Cardiac muscle cell (in vitro differentiated cells and primary cell): ENCODE results near the gene RPP40. TPM values are rescaled to one million over a fixed set of nuclear protein-coding genes. Genes with fewer than 3 reads are reported as not detected.

ENCODE experiments used
- DNase-seq, 2 donors: peaks; one replicate each; pipeline versions ENCODE4 v3.0.0 to v3.0.0-alpha.2; 2010 to 2017; ENCODE audit warnings: low read depth in 1 of 2, low spot score in 1 of 2
- H3K27ac ChIP-seq: fragments of 200-600 bp; sonication (generic); 2 replicates; pipeline ENCODE4 v1.5.1; 2016
- H3K27me3 ChIP-seq: fragments of 200-600 bp; sonication (generic); 2 replicates; pipeline ENCODE4 v1.6.0; 2016; ENCODE audit warnings: control low read depth
- H3K36me3 ChIP-seq: fragments of 200-600 bp; sonication (generic); 2 replicates; pipeline ENCODE4 v1.5.1; 2016; ENCODE audit warnings: control low read depth
- H3K4me1 ChIP-seq: fragments of 200-600 bp; sonication (generic); 2 replicates; pipeline ENCODE4 v1.8.1; 2017; ENCODE audit warnings: low read depth, mild to moderate bottlenecking, mixed run types
- H3K4me3 ChIP-seq: fragments of 200-600 bp; sonication (generic); 2 replicates; pipeline ENCODE4 v1.5.1; 2016; ENCODE audit warnings: mild to moderate bottlenecking
- H3K9me3 ChIP-seq: fragments of 200-600 bp; sonication (generic); 2 replicates; pipeline ENCODE4 v1.5.1; 2017; ENCODE audit warnings: low read depth, mild to moderate bottlenecking, control low read depth
- polyA plus RNA-seq: library from polyadenylated mRNA; unstranded; fragments of >200 nt; fragmentation: Nextera tagmentation; extraction: Ambion mirVana; gene quantifications from 2 replicates; pipeline ENCODE4 v1.2.1, GENCODE V29; 2016
- total RNA-seq: library from RNA; depleted of rRNA; stranded (reverse); fragments of >200 nt; gene quantifications from 2 replicates; pipeline ENCODE4 v1.2.3, GENCODE V29; 2016
- TF ChIP-seq, protein P1 (sequence below): IDR thresholded peaks from 2 replicates; pipeline ENCODE4 v1.5.1; 2012; ENCODE audit warnings: low read depth, mild to moderate bottlenecking, low read length

RPP40 gene
- total and polyA plus RNA-seq, 2 experiments from 2014 or later: 2.7 to 13.7 TPM

DNA sequence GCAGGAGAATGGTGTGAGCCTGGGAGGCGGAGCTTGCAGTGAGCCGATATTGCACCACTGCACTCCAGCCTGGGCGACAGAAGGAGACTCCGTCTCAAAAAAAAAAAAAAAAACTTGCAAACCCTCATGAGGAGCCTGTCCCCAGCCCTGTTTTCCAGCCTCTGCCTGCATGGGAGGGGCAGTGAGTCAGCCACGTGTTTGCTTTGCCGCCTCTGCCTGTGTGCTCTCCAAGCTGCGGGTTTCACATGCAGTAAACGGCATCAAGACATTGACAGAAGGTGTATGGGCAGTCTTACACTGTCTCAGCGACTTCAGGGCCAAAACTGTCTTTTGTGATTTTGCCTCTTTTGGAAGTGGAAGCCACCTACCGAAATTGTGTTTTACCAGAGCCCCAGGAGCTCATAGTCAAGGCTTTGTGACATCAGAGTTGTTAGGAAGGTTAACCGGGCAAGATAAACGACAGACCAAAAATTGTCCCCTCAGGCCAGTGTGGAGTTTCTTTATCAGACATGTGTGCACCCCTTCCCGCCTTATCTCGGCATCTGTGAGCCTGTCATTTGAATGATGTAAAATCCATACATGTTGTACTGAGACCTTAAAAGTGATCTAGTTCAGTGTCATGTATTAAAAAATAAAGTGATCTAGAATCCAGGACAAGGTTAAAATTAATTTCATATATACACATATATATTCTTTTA, 52.9 kb downstream of the RPP40 start:
- H3K36me3 ChIP-seq: peaks cover 17% of the 10 kb centered on the region
- H3K4me1 ChIP-seq: no peaks in the 10 kb centered on the region
- H3K9me3 ChIP-seq: no peaks in the 10 kb centered on the region
- H3K27me3 ChIP-seq: no peaks in the 10 kb centered on the region
- H3K4me3 ChIP-seq: no peak overlapping the region
- no peak overlapping the region for H3K27ac ChIP-seq
- no peak for DNase-seq
- TF ChIP-seq, protein P1, sequence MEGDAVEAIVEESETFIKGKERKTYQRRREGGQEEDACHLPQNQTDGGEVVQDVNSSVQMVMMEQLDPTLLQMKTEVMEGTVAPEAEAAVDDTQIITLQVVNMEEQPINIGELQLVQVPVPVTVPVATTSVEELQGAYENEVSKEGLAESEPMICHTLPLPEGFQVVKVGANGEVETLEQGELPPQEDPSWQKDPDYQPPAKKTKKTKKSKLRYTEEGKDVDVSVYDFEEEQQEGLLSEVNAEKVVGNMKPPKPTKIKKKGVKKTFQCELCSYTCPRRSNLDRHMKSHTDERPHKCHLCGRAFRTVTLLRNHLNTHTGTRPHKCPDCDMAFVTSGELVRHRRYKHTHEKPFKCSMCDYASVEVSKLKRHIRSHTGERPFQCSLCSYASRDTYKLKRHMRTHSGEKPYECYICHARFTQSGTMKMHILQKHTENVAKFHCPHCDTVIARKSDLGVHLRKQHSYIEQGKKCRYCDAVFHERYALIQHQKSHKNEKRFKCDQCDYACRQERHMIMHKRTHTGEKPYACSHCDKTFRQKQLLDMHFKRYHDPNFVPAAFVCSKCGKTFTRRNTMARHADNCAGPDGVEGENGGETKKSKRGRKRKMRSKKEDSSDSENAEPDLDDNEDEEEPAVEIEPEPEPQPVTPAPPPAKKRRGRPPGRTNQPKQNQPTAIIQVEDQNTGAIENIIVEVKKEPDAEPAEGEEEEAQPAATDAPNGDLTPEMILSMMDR: no peak

DNA sequence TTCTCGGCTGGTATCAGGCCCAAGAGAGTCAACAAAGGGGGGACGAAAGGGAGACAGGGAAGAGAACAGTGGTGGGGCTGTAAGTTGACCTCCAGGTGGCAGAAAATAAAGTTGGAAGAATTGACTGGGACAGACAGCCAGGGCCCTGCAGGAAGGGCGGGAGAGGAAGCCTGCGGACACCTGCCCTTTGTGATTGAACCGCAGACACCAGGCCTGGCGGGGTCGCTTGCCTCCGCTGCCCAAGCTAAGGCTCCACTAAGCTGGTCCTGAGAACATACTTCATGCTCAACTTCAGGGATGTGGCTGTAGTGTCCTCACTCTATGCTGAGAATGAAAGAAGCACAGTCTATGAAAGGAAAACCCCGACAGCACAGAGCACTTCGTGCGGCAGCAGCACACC, 53.8 kb downstream of the RPP40 start:
- TF ChIP-seq, protein P1: no peak

DNA sequence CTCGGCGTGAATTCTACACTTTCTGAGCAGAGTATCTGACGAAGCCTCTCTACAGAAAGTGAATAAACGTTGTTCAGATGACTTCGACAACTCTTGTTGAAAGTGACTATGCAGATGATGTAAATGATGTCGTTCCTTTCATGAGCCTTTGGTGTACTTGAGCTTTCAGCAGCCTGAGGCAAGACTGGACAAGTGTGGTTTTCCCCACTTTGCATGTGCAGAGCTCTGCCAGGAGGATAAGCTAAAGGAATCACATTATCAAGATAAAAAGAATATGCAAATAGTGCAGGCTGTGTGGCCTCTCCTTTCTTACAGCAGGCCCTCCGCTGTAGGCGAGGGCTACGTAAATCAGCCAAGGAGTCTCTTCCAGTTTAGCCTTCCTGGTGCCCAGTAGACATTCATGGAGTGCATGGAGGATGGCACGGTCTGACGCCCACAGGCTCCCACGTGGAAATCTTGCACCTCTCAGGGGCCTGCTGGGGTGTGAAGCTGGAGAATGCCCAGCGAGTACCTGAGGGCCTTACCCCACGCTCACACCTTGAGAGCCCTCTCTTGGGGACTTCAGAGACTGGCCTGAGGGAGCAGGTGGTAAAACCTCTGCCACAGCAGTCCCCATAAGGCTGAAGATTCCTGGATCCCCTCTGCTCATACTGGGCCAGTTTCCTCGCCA, 54.9 kb downstream of the RPP40 start:
- H3K27ac ChIP-seq: peak overlapping the region; percentile 20
- no peaks in the 10 kb centered on the region for H3K27me3 ChIP-seq
- no peak overlapping the region for H3K4me3 ChIP-seq
- TF ChIP-seq, protein P1: no peak
- DNase-seq: peak in 1 of 2 donors; percentile 19
- no peaks in the 10 kb centered on the region for H3K4me1 ChIP-seq
- no peaks in the 10 kb centered on the region for H3K9me3 ChIP-seq
- H3K36me3 ChIP-seq: peaks cover 14% of the 10 kb centered on the region

More for the DNA sequence above, 53.8 kb downstream of the RPP40 start:
- H3K4me3 ChIP-seq: no peak overlapping the region
- peaks cover 21% of the 10 kb centered on the region for H3K36me3 ChIP-seq
- H3K9me3 ChIP-seq: no peaks in the 10 kb centered on the region
- H3K27me3 ChIP-seq: no peaks in the 10 kb centered on the region
- no peak overlapping the region for H3K27ac ChIP-seq
- DNase-seq: no peak
- no peaks in the 10 kb centered on the region for H3K4me1 ChIP-seq

DNA sequence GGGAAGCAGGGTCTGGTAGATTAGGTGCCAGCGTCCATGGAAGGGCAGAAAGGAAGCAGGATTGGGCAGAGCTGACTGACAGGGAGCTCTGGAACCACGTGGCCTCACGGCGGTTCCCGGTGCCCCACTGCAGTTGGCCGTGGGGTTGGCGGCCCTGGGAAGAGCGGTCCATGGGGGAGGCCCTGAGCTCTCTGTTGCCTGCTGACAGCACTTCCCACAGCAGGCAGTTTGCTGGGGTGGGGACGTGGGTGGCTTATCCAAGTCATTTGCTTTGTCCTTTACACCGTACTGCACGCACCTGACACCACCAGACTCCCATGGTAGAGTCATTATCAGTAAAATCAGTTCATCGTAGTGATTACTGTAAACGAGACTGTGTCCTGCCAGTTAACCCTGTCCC, 56.1 kb downstream of the RPP40 start:
- TF ChIP-seq, protein P1: no peak
- no peak for DNase-seq
- no peaks in the 10 kb centered on the region for H3K27me3 ChIP-seq

DNA sequence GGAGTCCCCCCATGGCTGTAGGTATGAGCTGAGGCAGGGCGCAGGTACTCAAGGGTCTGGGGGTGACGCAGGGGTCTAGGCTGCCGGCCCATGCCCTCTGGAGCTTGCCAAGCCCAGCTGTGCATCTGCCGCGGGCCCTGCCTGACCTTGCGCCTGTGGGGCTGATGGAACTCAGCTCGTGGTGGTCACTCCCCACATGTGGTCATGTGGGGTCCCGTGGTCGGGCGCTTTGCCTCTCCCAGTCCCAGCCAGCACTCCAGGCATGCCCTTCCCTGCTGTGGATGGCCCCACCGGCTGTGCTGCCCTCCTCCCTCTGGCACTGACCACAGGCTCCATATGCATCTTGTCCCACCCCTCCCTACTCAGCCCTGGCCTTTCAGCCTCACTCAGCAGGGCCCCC, 57.3 kb downstream of the RPP40 start:
- Histone ChIP-seq H3K4me1 (peaks cover 17% of the 10 kb centered on the region), H3K9me3 (no peaks in the 10 kb centered on the region), H3K27me3 (no peaks in the 10 kb centered on the region), H3K27ac (no peak overlapping the region), H3K4me3 (no peak overlapping the region), H3K36me3 (peaks cover 5% of the 10 kb centered on the region)
- DNase-seq: no peak
- TF ChIP-seq, protein P1: no peak

More for the DNA sequence above, 56.1 kb downstream of the RPP40 start:
- peaks cover 12% of the 10 kb centered on the region for H3K36me3 ChIP-seq
- H3K9me3 ChIP-seq: no peaks in the 10 kb centered on the region
- no peak overlapping the region for H3K4me3 ChIP-seq
- peaks cover 5% of the 10 kb centered on the region for H3K4me1 ChIP-seq
- H3K27ac ChIP-seq: no peak overlapping the region

Other genes starting within 250 kb of the RPP40 start
- gene CDYL, start 227.6 kb downstream of the RPP40 start, total RNA-seq: 60.8 and 71.5 TPM in 2 replicates
- 38.0 and 49.8 TPM in 2 replicates for gene CDYL, start 227.6 kb downstream of the RPP40 start, polyA plus RNA-seq
- 6.1 and 7.6 TPM in 2 replicates for gene PPP1R3G, start 81.3 kb upstream of the RPP40 start, total RNA-seq
- gene PPP1R3G, start 81.3 kb upstream of the RPP40 start, polyA plus RNA-seq: 2.6 and 6.3 TPM in 2 replicates